H9 (cell line): ENCODE results near the gene POFUT2. TPM values are rescaled to one million over a fixed set of nuclear protein-coding genes. Genes with fewer than 3 reads are reported as not detected.

Experiments
- DNase-seq: peaks from one replicate; pipeline ENCODE4 v3.0.0-alpha.2; 2017
- H2AFZ ChIP-seq: one replicate; pipeline ENCODE4 v1.6.1; 2013; ENCODE audit warnings: mild to moderate bottlenecking, low read length, control low read depth, moderate library complexity
- H2AK5ac ChIP-seq: 2 replicates; pipeline ENCODE4 v1.6.1; 2013; ENCODE audit warnings: low read length, control low read depth, mixed read lengths; ENCODE audit not compliant: insufficient read length
- H2BK120ac ChIP-seq: one replicate; pipeline ENCODE4 v1.6.1; 2013; ENCODE audit warnings: low read depth, mild to moderate bottlenecking, low read length, control low read depth, inconsistent platforms; ENCODE audit not compliant: poor library complexity, severe bottlenecking
- H2BK12ac ChIP-seq: 2 replicates; pipeline ENCODE4 v1.6.1; 2013; ENCODE audit warnings: low read length, control low read depth, mixed read lengths, low read depth; ENCODE audit not compliant: insufficient read length
- H2BK15ac ChIP-seq: 2 replicates; pipeline ENCODE4 v1.6.1; 2013; ENCODE audit warnings: low read depth, low read length, control low read depth
- H2BK20ac ChIP-seq: one replicate; pipeline ENCODE4 v1.6.1; 2013; ENCODE audit warnings: low read depth, mild to moderate bottlenecking, low read length, control low read depth, inconsistent platforms; ENCODE audit not compliant: poor library complexity, severe bottlenecking
- H2BK5ac ChIP-seq: 2 replicates; pipeline ENCODE4 v1.6.1; 2013; ENCODE audit warnings: low read length, control low read depth, mixed read lengths; ENCODE audit not compliant: insufficient read length
- H3K14ac ChIP-seq: 2 replicates; pipeline ENCODE4 v1.6.1; 2013; ENCODE audit warnings: low read length, control low read depth; ENCODE audit not compliant: insufficient read depth
- H3K18ac ChIP-seq: 2 replicates; pipeline ENCODE4 v1.6.1; 2013; ENCODE audit warnings: low read depth, mild to moderate bottlenecking, mixed read lengths, low read length, control low read depth; ENCODE audit not compliant: insufficient read length
- H3K23ac ChIP-seq: 2 replicates; pipeline ENCODE4 v1.6.1; 2013; ENCODE audit warnings: low read length, control low read depth, mixed read lengths, low read depth; ENCODE audit not compliant: insufficient read length
- H3K23me2 ChIP-seq: 2 replicates; pipeline ENCODE4 v1.6.1; 2013; ENCODE audit warnings: low read depth, mild to moderate bottlenecking, mixed read lengths, low read length, control low read depth; ENCODE audit not compliant: insufficient read length, poor library complexity, severe bottlenecking
- H3K27ac ChIP-seq: 2 replicates; pipeline ENCODE4 v1.5.1; 2013; ENCODE audit warnings: low read length, control low read depth, mixed read lengths, low read depth; ENCODE audit not compliant: insufficient read length
- H3K27me3 ChIP-seq: 2 replicates; pipeline ENCODE4 v1.6.1; 2013; ENCODE audit warnings: low read length, control low read depth, inconsistent platforms; ENCODE audit not compliant: insufficient read depth
- H3K4ac ChIP-seq: 2 replicates; pipeline ENCODE4 v1.6.1; 2013; ENCODE audit warnings: low read depth, mild to moderate bottlenecking, control low read depth, inconsistent platforms, low read length, moderate library complexity
- H3K4me1 ChIP-seq: 2 replicates; pipeline ENCODE4 v1.6.1; 2013; ENCODE audit warnings: low read length, control low read depth, inconsistent platforms; ENCODE audit not compliant: insufficient read depth
- H3K4me2 ChIP-seq: 2 replicates; pipeline ENCODE4 v1.6.1; 2013; ENCODE audit warnings: low read length, control low read depth, mixed read lengths; ENCODE audit not compliant: insufficient read length, insufficient read depth
- H3K56ac ChIP-seq: 2 replicates; pipeline ENCODE4 v1.6.1; 2013; ENCODE audit warnings: low read depth, mild to moderate bottlenecking, mixed read lengths, low read length, control low read depth; ENCODE audit not compliant: insufficient read length
- H3K79me1 ChIP-seq: 2 replicates; pipeline ENCODE4 v1.6.1; 2013; ENCODE audit warnings: low read depth, mild to moderate bottlenecking, moderate library complexity, low read length, control low read depth, inconsistent platforms; ENCODE audit not compliant: insufficient read depth, poor library complexity, severe bottlenecking
- H3K79me2 ChIP-seq: 2 replicates; pipeline ENCODE4 v1.6.1; 2013; ENCODE audit warnings: low read length, control low read depth, inconsistent platforms; ENCODE audit not compliant: insufficient read depth
- H3K9ac ChIP-seq: 2 replicates; pipeline ENCODE4 v1.6.1; 2013; ENCODE audit warnings: low read length, control low read depth, mixed read lengths; ENCODE audit not compliant: insufficient read length; ENCODE audit errors: extremely low read depth
- H3K9me3 ChIP-seq: one replicate; pipeline ENCODE4 v1.6.1; 2013; ENCODE audit warnings: low read depth, low read length, inconsistent platforms; ENCODE audit not compliant: control insufficient read depth
- H3T11ph ChIP-seq: one replicate; pipeline ENCODE4 v1.6.1; 2013; ENCODE audit warnings: mild to moderate bottlenecking, low read length, control low read depth, inconsistent platforms
- H4K20me1 ChIP-seq: one replicate; pipeline ENCODE4 v1.6.1; 2013; ENCODE audit not compliant: control insufficient read depth, insufficient read length, insufficient read depth
- H4K5ac ChIP-seq: 2 replicates; pipeline ENCODE4 v1.6.1; 2013; ENCODE audit warnings: low read depth, mild to moderate bottlenecking, mixed read lengths, low read length, control low read depth; ENCODE audit not compliant: insufficient read length
- H4K8ac ChIP-seq: replicated peaks from 2 replicates; pipeline ENCODE4 v1.6.1; 2013; ENCODE audit warnings: low read length, control low read depth, mixed read lengths, low read depth; ENCODE audit not compliant: insufficient read length
- H4K91ac ChIP-seq: 2 replicates; pipeline ENCODE4 v1.6.1; 2013; ENCODE audit warnings: low read depth, mild to moderate bottlenecking, moderate library complexity, mixed read lengths, low read length, control low read depth; ENCODE audit not compliant: insufficient read length
- H3K27ac Mint-ChIP-seq, 3 experiments: 2 replicates in 2 of 3; 3 replicates in 1 of 3; pipeline ENCODE4 v1.8.0; 2020 to 2021; ENCODE audit warnings: mixed read lengths in 3 of 3, mild to moderate bottlenecking in 1 of 3, moderate library complexity in 1 of 3
- H3K27me3 Mint-ChIP-seq: 2 replicates; pipeline ENCODE4 v1.8.0; 2021; ENCODE audit warnings: low read depth, mild to moderate bottlenecking, moderate library complexity, mixed read lengths
- H3K36me3 Mint-ChIP-seq, 3 experiments: 2 replicates in 2 of 3; 3 replicates in 1 of 3; pipeline ENCODE4 v1.8.0; 2020 to 2021; ENCODE audit warnings: low read depth in 3 of 3, mixed read lengths in 3 of 3; ENCODE audit not compliant: insufficient read depth in 1 of 3
- H3K4me1 Mint-ChIP-seq, 2 experiments: 2 replicates each; pipeline ENCODE4 v1.8.0; 2020; ENCODE audit warnings: mixed read lengths in 2 of 2
- H3K4me3 Mint-ChIP-seq, 2 experiments: 2 replicates in 1 of 2; 3 replicates in 1 of 2; pipeline ENCODE4 v1.8.0; 2020 to 2021; ENCODE audit warnings: mild to moderate bottlenecking in 2 of 2, mixed read lengths in 2 of 2, moderate library complexity in 1 of 2
- H3K9me3 Mint-ChIP-seq, 2 experiments: 2 replicates in 1 of 2; 3 replicates in 1 of 2; pipeline ENCODE4 v1.8.0; 2020; ENCODE audit warnings: mild to moderate bottlenecking in 2 of 2, mixed read lengths in 2 of 2, moderate library complexity in 1 of 2
- WGBS: extraction: QIAGEN DNeasy Blood & Tissue Kit; methylation state at CpG from one replicate; pipeline ENCODE4 v1.1.7; 2013; ENCODE audit warnings: missing lambda C conversion rate, low lambda C conversion rate, mixed read lengths; ENCODE audit not compliant: insufficient read length; ENCODE audit errors: extremely low coverage; 5-methylcytosine and 5-hydroxymethylcytosine counted together
- total RNA-seq: library from RNA; stranded (reverse); gene quantifications from 2 replicates; pipeline ENCODE4 v1.2.1, GENCODE V29; 2021
- TF ChIP-seq, protein P1 (sequence below): fragments of 200-600 bp; sonication (generic); conservative IDR thresholded peaks from 3 replicates; pipeline ENCODE4 v1.8.0; 2021; ENCODE audit warnings: antibody characterized with exemption, mild to moderate bottlenecking

POFUT2 gene
- total RNA-seq, 1 experiment from 2014 or later: 34.8 TPM

DNA sequence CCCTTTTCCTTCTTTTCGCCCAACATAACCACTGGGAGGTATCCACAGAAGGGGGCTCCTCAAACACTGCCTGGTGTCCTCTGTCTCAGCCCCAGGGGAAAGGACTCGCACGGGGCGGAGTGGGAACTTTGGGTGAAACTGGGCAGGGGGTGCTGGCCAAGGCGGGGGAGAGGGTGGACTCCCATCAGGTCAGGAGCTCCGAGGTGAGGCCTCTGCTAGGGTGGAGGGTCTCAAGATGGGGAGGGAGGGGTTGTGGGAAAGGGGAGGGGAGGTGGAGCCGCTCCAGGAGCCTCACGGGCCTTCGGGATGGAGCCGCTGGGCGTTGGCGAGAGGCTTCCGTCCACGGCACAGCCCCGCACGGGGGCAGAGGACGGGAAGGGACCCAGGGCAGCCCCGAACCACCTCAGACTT lies 43.2 kb upstream of the POFUT2 start:
- H3K9me3 ChIP-seq: no peaks in the 10 kb centered on the region
- no peak overlapping the region for H2BK20ac ChIP-seq
- no peak overlapping the region for H2BK5ac ChIP-seq
- DNase-seq: peak; percentile 24
- H2BK15ac ChIP-seq: no peak overlapping the region
- H3K23me2 ChIP-seq: no peaks in the 10 kb centered on the region
- H3K18ac ChIP-seq: no peak overlapping the region
- WGBS: no CpG with 5 or more reads among the region's 18 CpGs
- no peak overlapping the region for H3K27ac ChIP-seq
- H3K56ac ChIP-seq: no peak overlapping the region
- no peaks in the 10 kb centered on the region for H3K27me3 ChIP-seq
- H3T11ph ChIP-seq: no peak overlapping the region
- H3K4ac ChIP-seq: no peak overlapping the region; the same call in 1 of the 2 replicates
- no peak overlapping the region for H2AFZ ChIP-seq
- H3K4me2 ChIP-seq: no peak overlapping the region
- no peak overlapping the region for H4K8ac ChIP-seq
- H3K79me2 ChIP-seq: no peaks in the 10 kb centered on the region
- no peak overlapping the region for H2AK5ac ChIP-seq
- H4K91ac ChIP-seq: no peak overlapping the region
- H3K36me3 Mint-ChIP-seq: no peaks in the 10 kb centered on the region
- no peaks in the 10 kb centered on the region for H4K20me1 ChIP-seq
- H3K4me3 Mint-ChIP-seq: no peak overlapping the region
- H3K27me3 Mint-ChIP-seq: peaks cover 11% of the 10 kb centered on the region
- no peak overlapping the region for H4K5ac ChIP-seq
- peaks cover 44 to 56% of the 10 kb centered on the region in 2 experiments for H3K4me1 Mint-ChIP-seq
- H3K14ac ChIP-seq: 0 out of 2 replicates have a peak overlapping the region, but pooled peaks have one; percentile 52
- no peak overlapping the region for H3K9ac ChIP-seq
- no peaks in the 10 kb centered on the region; a peak in 2 of 5 replicates for H3K9me3 Mint-ChIP-seq
- TF ChIP-seq, protein P1, sequence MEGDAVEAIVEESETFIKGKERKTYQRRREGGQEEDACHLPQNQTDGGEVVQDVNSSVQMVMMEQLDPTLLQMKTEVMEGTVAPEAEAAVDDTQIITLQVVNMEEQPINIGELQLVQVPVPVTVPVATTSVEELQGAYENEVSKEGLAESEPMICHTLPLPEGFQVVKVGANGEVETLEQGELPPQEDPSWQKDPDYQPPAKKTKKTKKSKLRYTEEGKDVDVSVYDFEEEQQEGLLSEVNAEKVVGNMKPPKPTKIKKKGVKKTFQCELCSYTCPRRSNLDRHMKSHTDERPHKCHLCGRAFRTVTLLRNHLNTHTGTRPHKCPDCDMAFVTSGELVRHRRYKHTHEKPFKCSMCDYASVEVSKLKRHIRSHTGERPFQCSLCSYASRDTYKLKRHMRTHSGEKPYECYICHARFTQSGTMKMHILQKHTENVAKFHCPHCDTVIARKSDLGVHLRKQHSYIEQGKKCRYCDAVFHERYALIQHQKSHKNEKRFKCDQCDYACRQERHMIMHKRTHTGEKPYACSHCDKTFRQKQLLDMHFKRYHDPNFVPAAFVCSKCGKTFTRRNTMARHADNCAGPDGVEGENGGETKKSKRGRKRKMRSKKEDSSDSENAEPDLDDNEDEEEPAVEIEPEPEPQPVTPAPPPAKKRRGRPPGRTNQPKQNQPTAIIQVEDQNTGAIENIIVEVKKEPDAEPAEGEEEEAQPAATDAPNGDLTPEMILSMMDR: no peak
- no peak overlapping the region for H2BK120ac ChIP-seq
- peaks cover 2% of the 10 kb centered on the region; the same call in 1 of the 2 replicates for H3K4me1 ChIP-seq
- H3K23ac ChIP-seq: no peak overlapping the region
- no peak overlapping the region for H2BK12ac ChIP-seq
- H3K27ac Mint-ChIP-seq: no peak overlapping the region
- no peaks in the 10 kb centered on the region for H3K79me1 ChIP-seq
